HG03108 (cell line): ENCODE results near the gene PLB1.

Experiments
- ATAC-seq: cut with Tn5 transposase; IDR thresholded peaks from one replicate; pipeline ENCODE4 v1.9.1; 2021; ENCODE audit warnings: moderate library complexity; ENCODE audit not compliant: unreplicated experiment

PLB1 gene

DNA sequence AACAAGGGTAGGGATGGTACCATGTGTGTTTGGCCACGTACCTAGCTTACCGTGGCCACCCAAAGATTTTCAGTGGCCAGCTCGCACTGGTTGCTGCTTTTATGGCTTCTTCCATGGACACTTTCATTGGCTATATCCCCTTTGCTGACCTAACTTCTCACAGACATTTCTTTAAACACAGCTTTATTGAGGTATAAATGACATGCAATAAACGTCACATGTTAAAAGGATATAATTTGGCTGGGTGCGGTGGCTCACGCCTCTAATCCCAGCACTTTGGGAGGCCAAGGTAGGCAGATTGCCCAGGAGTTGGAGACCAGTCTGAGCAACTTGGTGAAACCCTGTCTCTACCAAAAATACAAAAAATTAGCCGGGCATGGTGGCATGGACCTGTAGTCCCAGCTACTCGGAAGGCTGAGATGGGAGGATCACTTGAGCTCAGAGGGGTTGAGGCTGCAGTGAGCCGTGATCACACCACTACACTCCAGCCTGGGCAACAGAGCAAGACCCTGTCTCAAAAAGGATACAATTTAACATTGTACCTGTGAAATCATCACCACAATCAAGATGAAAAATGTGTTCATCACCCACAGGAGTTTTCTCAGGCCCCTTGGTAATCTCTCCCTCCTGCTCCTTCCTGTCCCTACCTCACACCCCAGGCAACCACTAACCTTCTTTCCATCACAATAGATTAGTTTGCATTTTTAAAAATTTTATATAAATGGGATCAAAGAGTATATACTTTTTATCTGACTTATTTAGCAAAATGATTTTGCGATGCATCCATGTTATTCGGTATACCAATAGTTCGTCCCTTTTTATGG is 127.9 kb downstream of the PLB1 start:
- ATAC-seq = no peak

- no peak for ATAC-seq
Observed at GRCh38 chr2:28624436-28624792, 128.6 kb downstream of the PLB1 start.

- ATAC-seq = peak; percentile 77
Observed at GRCh38 chr2:28624793-28625701, 129.2 kb downstream of the PLB1 start.

DNA sequence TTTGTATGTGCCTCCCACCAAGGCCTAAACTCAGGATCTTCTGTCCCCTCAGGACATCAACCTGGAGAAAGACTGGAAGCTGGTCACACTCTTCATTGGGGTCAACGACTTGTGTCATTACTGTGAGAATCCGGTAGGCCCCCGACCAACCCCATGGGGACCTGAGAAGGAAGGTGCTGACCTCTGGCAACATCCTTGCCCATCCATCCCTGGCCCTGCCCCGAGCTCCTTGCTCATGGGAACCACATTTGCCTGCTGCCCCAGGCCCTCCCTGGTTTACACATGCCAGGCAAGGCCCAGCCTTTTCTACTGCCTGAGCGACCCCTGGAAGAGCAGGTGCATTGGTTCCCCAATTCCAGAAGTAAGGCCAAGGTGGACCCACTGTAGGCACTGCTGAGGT is 130.5 kb downstream of the PLB1 start:
- no peak for ATAC-seq

DNA sequence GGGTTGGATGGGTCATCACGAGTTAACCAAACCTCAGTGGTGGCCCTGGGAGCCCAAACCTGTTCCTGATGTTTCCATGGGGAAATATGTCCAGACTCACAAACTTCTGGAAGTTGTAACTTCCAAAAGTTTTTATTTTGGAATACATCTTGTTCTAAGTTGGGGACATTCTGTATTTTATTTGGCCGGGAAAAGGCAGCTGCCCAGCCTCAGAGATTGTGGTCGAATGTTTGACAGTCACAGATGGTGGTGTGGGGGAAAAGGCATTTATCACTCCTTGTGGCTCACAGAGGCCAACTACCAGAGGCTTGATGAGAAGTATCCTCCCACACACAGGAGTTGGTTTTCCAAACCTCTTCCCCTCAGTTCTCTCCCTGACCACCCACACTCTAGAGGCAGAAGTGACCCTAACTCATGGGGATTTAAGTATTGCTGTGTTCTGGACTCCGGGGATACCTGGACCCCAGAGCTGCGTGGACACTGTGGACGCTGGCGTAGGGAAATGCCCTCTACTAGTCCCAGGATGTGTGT is 131.1 kb downstream of the PLB1 start:
- no peak for ATAC-seq

DNA sequence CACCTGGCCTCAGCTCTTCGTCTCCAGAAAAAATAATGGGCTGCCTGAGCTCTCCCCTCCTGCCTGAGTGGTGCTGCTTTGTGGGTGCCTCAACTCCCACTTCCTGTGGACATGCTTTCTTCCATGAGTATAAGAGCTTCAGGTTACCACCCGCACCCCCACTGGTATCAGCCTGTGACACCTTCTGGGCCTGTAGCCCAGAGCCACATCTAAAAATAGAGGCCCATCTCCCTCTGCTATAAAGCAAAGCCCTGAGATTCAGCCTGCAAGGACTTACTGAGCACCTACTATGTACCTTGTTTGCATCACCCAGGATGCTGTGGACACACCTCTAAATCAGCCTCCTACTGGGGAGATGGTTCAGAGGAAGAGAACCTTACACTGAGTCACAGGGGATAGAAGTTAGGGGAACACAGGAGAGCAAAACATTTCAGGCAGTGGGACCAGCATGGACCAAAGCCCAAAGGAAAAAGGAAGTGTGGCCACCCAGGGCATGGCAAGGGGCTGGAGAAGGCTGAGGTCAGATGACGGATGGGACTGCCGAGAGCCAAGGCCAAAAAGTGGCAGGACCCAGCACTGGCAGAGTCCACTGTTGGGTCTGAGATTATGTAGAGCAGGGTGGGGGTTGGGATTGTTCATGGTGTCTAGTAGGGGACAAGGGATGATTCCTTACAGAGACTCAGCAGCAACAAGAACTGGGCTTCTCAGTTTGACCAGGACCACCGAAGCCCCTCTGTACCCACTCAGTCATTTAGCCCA is 132.0 kb downstream of the PLB1 start:
- ATAC-seq = no peak

GRCh38 chr2:28628506-28628905 is 132.6 kb downstream of the PLB1 start:
- no peak for ATAC-seq

- no peak for ATAC-seq
Observed at GRCh38 chr2:28628987-28629386, 133.1 kb downstream of the PLB1 start.

- ATAC-seq = no peak
Observed at GRCh38 chr2:28629910-28630309, 134.1 kb downstream of the PLB1 start.

GRCh38 chr2:28630341-28630740 is 134.5 kb downstream of the PLB1 start:
- ATAC-seq = no peak

GRCh38 chr2:28631514-28632206 is 135.8 kb downstream of the PLB1 start:
- ATAC-seq = no peak

DNA sequence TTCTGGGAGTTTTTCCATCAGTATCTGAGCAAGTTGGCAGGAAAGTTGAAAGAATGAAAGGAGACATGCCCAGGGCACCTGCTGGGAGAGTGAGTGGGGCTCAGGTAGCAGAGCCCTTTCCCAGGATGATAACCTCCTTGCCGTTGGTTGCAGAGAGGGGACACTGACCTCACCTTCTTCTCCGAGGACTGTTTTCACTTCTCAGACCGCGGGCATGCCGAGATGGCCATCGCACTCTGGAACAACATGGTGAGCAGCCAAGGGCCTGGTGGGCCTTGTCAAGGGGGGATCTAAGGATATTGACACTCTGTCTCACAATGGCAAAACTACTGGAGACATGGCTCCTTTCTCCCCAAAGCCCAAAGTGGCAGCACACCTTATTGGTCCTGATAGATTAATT is 136.9 kb downstream of the PLB1 start:
- ATAC-seq = no peak

- no peak for ATAC-seq
Observed at GRCh38 chr2:28633204-28633603, 137.3 kb downstream of the PLB1 start.

DNA sequence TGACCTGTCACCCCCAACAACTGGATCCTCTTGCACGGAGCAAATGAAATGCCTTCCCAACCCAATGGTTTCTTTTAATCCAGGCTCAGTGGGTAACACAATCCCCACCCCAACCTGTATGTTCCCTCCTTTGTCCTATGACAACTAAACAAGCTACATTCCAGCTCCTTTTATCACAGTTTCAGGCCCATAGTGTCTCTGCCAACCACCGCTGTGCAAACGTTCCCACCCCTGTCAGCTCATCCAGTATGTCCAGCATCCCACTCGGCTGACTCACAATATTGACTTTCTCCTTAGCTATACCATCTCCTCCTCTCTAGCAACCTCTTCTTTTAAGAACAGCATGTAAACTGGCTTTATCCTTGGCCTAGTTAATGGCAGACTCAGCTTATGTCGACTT is 137.9 kb downstream of the PLB1 start:
- ATAC-seq = no peak

- ATAC-seq = no peak
Observed at GRCh38 chr2:28635191-28635611, 139.3 kb downstream of the PLB1 start.

- no peak for ATAC-seq
Observed at GRCh38 chr2:28636491-28636890, 140.6 kb downstream of the PLB1 start.

DNA sequence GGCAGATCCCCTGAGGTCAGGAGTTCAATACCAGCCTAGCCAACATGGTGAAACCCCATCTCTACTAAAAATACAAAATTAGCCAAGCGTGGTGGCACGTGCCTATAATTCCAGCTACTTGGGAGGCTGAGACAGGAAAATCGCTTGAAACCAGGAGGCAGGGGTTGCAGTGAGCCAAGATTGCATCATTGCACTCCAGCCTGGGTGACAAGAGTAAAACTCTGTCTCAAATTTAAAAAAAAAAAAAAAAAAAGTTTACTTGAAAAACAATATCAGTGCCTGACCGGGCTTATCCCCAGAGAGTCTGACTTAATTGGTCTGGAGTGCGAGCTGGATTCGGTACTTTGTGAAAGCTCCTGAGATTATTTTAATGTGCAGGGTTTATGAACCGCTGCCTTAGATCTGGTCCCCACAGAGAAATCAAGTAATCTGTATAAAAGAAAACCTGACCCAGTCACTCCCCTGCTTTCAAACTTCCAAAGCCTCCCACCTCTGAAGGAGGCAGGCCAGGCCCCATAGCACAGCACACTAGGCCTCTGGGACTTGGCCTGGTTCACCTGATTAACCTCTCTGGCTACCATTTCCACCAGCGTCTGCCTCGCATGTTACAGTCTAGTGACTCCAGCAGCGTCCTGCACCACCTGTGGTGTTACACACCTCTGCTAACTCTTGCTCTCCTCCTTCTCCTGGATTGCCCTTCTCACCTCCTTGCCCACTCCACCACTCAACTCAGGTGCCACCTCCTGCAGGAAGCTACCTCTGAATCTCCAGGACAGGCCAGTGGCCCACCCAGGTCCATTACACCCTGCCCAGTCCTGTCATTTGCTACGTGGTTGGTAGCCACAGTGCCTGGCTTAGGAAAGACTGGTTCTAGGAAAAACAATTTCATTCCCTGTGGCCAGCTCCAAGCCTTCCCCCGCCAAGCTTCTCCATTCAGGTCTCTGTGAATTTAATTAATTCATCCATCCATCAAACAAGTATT is 141.5 kb downstream of the PLB1 start:
- ATAC-seq = no peak

DNA sequence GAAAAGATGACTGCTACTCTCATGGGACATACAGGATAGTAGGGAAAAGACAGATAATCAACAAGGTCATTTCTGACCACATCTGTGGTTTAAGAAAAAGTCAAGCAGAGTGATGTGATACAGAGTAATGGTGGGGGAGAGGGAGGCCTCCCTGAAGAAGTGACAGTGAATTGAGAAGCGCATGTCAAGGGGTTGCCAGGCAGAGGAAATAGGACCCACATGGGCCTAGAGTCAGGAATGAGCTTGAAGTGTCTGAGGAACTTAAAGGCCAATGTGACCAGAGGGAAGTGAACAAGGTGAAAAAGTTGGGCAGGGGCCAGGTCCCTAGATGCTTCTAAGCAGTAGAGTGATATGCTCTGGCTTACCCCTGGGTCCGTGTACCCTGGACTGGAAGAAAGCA is 142.2 kb downstream of the PLB1 start:
- ATAC-seq = no peak

GRCh38 chr2:28639092-28639691 is 143.3 kb downstream of the PLB1 start:
- no peak for ATAC-seq
